H1 (cell line): ENCODE measurements around the gene RADX. TPM values are rescaled to one million over a fixed set of nuclear protein-coding genes. Genes with fewer than 3 reads are reported as not detected.

ENCODE experiments used
- CTCF ChIA-PET: fragments of 300-600 bp; sonication (Branson Sonifier 250); formaldehyde crosslinking; loops from one replicate; lab custom pipeline; 2021; ENCODE audit not compliant: partially characterized antibody; lab: Charles Lee
- POLR2A ChIA-PET: fragments of 300-600 bp; sonication (Branson Sonifier 250); formaldehyde crosslinking; loops from one replicate; lab custom pipeline; 2021; ENCODE audit warnings: inconsistent platforms; ENCODE audit not compliant: partially characterized antibody; lab: Charles Lee
- DNase-seq, 2 experiments: peaks; one replicate each; pipeline versions ENCODE4 v3.0.0 to v3.0.0-alpha.2; 2010 to 2022; ENCODE audit warnings: low spot score in 2 of 2, low read depth in 1 of 2, mixed read lengths in 1 of 2
- FAIRE-seq: peaks from 2 replicates; lab custom pipeline; 2011; peaks lifted over from hg19 to GRCh38; lab: Jason Lieb, UNC
- H2AFZ ChIP-seq: 2 replicates; pipeline ENCODE4 v1.8.1; 2012; ENCODE audit warnings: low read length, inconsistent platforms
- H2AK5ac ChIP-seq: 2 replicates; pipeline ENCODE4 v1.6.1; 2013; ENCODE audit warnings: low read depth, low read length
- H2BK120ac ChIP-seq: replicated peaks from 2 replicates; pipeline ENCODE3; 2013; ENCODE audit warnings: low read depth, low read length, inconsistent platforms
- H2BK12ac ChIP-seq: 2 replicates; pipeline ENCODE4 v1.6.1; 2013; ENCODE audit warnings: low read depth, low read length
- H2BK15ac ChIP-seq: 2 replicates; pipeline ENCODE4 v1.6.1; 2013; ENCODE audit warnings: low read length
- H2BK20ac ChIP-seq: 2 replicates; pipeline ENCODE4 v1.6.1; 2013; ENCODE audit warnings: low read length
- H2BK5ac ChIP-seq: 2 replicates; pipeline ENCODE4 v1.6.1; 2013; ENCODE audit warnings: low read depth, low read length
- H3K14ac ChIP-seq: 2 replicates; pipeline ENCODE4 v1.6.1; 2013; ENCODE audit warnings: inconsistent platforms; ENCODE audit not compliant: insufficient read length
- H3K18ac ChIP-seq: 2 replicates; pipeline ENCODE4 v1.6.1; 2013; ENCODE audit warnings: low read length; ENCODE audit errors: extremely low read depth
- H3K23ac ChIP-seq: 2 replicates; pipeline ENCODE4 v1.6.1; 2013; ENCODE audit warnings: inconsistent platforms; ENCODE audit not compliant: insufficient read length
- H3K23me2 ChIP-seq: 2 replicates; pipeline ENCODE4 v1.6.1; 2013; ENCODE audit warnings: low read depth, low read length
- H3K27ac ChIP-seq: 2 replicates; pipeline ENCODE4 v1.6.1; 2011; ENCODE audit warnings: low read depth, low read length, inconsistent platforms
- H3K27me3 ChIP-seq, 4 experiments: replicated peaks in 1 of 4; 1 replicate in 1 of 4; 2 replicates in 3 of 4; pipeline versions ENCODE4 v1.6.1 to v1.8.1; 2011 to 2013; ENCODE audit warnings: low read length in 3 of 4, mild to moderate bottlenecking in 3 of 4, inconsistent platforms in 2 of 4, mixed read lengths in 2 of 4, moderate library complexity in 1 of 4; ENCODE audit not compliant: control insufficient read depth in 3 of 4, insufficient read depth in 3 of 4; ENCODE audit errors: extremely low read depth in 1 of 4
- H3K36me3 ChIP-seq, 4 experiments: 2 replicates each; pipeline versions ENCODE4 v1.6.1 to v1.8.1; 2011 to 2013; ENCODE audit warnings: mild to moderate bottlenecking in 4 of 4, low read length in 3 of 4, moderate library complexity in 2 of 4, control low read depth in 1 of 4, inconsistent platforms in 1 of 4; ENCODE audit not compliant: insufficient read depth in 4 of 4, control insufficient read depth in 2 of 4
- H3K4ac ChIP-seq: replicated peaks from 2 replicates; pipeline ENCODE3; 2013; ENCODE audit warnings: low read length, low read depth, mixed read lengths, inconsistent platforms; ENCODE audit not compliant: insufficient read length
- H3K4me1 ChIP-seq, 4 experiments: replicated peaks in 1 of 4; 1 replicate in 1 of 4; 2 replicates in 3 of 4; pipeline versions ENCODE4 v1.6.1 to v1.8.1; 2011 to 2013; ENCODE audit warnings: low read length in 3 of 4, inconsistent platforms in 2 of 4, mixed read lengths in 1 of 4; ENCODE audit not compliant: insufficient read depth in 4 of 4, control insufficient read depth in 3 of 4
- H3K4me2 ChIP-seq, 2 experiments: 2 replicates each; pipeline versions ENCODE4 v1.6.1 to v1.8.1; 2011 to 2013; ENCODE audit warnings: low read depth in 2 of 2, low read length in 2 of 2, control low read depth in 1 of 2, inconsistent platforms in 1 of 2, mild to moderate bottlenecking in 1 of 2; ENCODE audit not compliant: insufficient read depth in 1 of 2
- H3K4me3 ChIP-seq, 4 experiments: fragments of 200-600, 300-600 bp in 1 of 4; sonication (generic), shearing (Covaris generic), sonication (Bioruptor Twin) in 1 of 4; 2 replicates each; pipeline versions ENCODE4 v1.5.1 to v1.8.1; 2011 to 2016; ENCODE audit warnings: low read length in 4 of 4, low read depth in 3 of 4, control low read depth in 2 of 4, inconsistent platforms in 2 of 4, mild to moderate bottlenecking in 2 of 4, mixed read lengths in 1 of 4, moderate library complexity in 1 of 4; ENCODE audit not compliant: insufficient read depth in 2 of 4; ENCODE audit errors: extremely low read depth in 1 of 4
- H3K56ac ChIP-seq: replicated peaks from 2 replicates; pipeline ENCODE3; 2013; ENCODE audit warnings: low read depth, mild to moderate bottlenecking, mixed read lengths, low read length, inconsistent platforms; ENCODE audit not compliant: insufficient read length
- H3K79me1 ChIP-seq: 2 replicates; pipeline ENCODE4 v1.6.1; 2013; ENCODE audit warnings: low read depth, low read length, control low read depth
- H3K79me2 ChIP-seq, 2 experiments: 2 replicates each; pipeline versions ENCODE4 v1.6.1 to v1.8.1; 2012 to 2013; ENCODE audit warnings: low read length in 2 of 2, mild to moderate bottlenecking in 2 of 2, inconsistent platforms in 1 of 2; ENCODE audit not compliant: insufficient read depth in 2 of 2, control insufficient read depth in 1 of 2
- H3K9ac ChIP-seq, 4 experiments: replicated peaks in 1 of 4; 1 replicate in 1 of 4; 2 replicates in 3 of 4; pipeline versions ENCODE4 v1.6.1 to v1.8.1; 2011 to 2013; ENCODE audit warnings: low read depth in 3 of 4, low read length in 3 of 4, control low read depth in 2 of 4, mild to moderate bottlenecking in 2 of 4, moderate library complexity in 2 of 4, inconsistent platforms in 1 of 4; ENCODE audit errors: extremely low read depth in 1 of 4
- H3K9me3 ChIP-seq, 2 experiments: 2 replicates each; pipeline versions ENCODE4 v1.6.1 to v1.8.1; 2012 to 2013; ENCODE audit warnings: mild to moderate bottlenecking in 2 of 2, moderate library complexity in 2 of 2, control low read depth in 1 of 2, inconsistent platforms in 1 of 2, low read depth in 1 of 2, low read length in 1 of 2, mixed read lengths in 1 of 2; ENCODE audit not compliant: insufficient read depth in 2 of 2
- H4K20me1 ChIP-seq, 2 experiments: replicated peaks in 1 of 2; 2 replicates each; pipeline versions ENCODE3 to v1.8.1; 2011 to 2013; ENCODE audit warnings: inconsistent platforms in 2 of 2, low read length in 2 of 2, mild to moderate bottlenecking in 1 of 2; ENCODE audit not compliant: insufficient read depth in 2 of 2, control insufficient read depth in 1 of 2
- H4K5ac ChIP-seq: 2 replicates; pipeline ENCODE4 v1.6.1; 2013; ENCODE audit warnings: low read length, low read depth, mixed read lengths, inconsistent platforms; ENCODE audit not compliant: insufficient read length
- H4K8ac ChIP-seq: 2 replicates; pipeline ENCODE4 v1.8.0; 2013; ENCODE audit warnings: mild to moderate bottlenecking, moderate library complexity, low read length, inconsistent platforms; ENCODE audit not compliant: insufficient read depth; ENCODE audit errors: extremely low read depth
- H4K91ac ChIP-seq: replicated peaks from 2 replicates; pipeline ENCODE3; 2013; ENCODE audit warnings: low read length, mixed read lengths, inconsistent platforms; ENCODE audit not compliant: insufficient read length
- BCL11A ChIP-seq, 2 experiments: IDR thresholded peaks; one replicate each; pipeline ENCODE4 v1.6.1; 2011; ENCODE audit warnings: low read depth in 2 of 2, low read length in 2 of 2, mild to moderate bottlenecking in 2 of 2
- CTCF ChIP-seq, 3 experiments: IDR thresholded peaks; 1 replicate in 2 of 3; 2 replicates in 1 of 3; pipeline versions ENCODE4 v1.5.1 to v1.6.1; 2011; ENCODE audit warnings: low read length in 3 of 3, mild to moderate bottlenecking in 3 of 3, inconsistent platforms in 2 of 3, low read depth in 1 of 3, moderate library complexity in 1 of 3; ENCODE audit not compliant: insufficient read depth in 1 of 3; ENCODE audit errors: control extremely low read depth in 1 of 3
- GABPA ChIP-seq: IDR thresholded peaks from 2 replicates; pipeline ENCODE4 v1.6.1; 2011; ENCODE audit warnings: mild to moderate bottlenecking, low read length, moderate library complexity, borderline replicate concordance; ENCODE audit not compliant: insufficient read depth
- HDAC6 ChIP-seq: IDR thresholded peaks from one replicate; pipeline ENCODE4 v1.7.1; 2012; ENCODE audit warnings: low read depth, mild to moderate bottlenecking, inconsistent platforms, low read length, moderate library complexity
- RNF2 ChIP-seq: fragments of 200-900, 300-1000 bp; sonication (generic); IDR thresholded peaks from 2 replicates; pipeline ENCODE4 v1.7.1; 2016; ENCODE audit warnings: borderline replicate concordance, low read depth, mild to moderate bottlenecking, antibody characterized with exemption, low read length; ENCODE audit not compliant: poor library complexity, severe bottlenecking; ENCODE audit errors: missing control alignments
- SP1 ChIP-seq: IDR thresholded peaks from 2 replicates; pipeline ENCODE4 v1.6.1; 2011; ENCODE audit warnings: low read depth, low read length
- WGBS, 2 experiments: shearing (Covaris generic) in 1 of 2; methylation state at CpG; one replicate each; pipeline versions ENCODE4 v1.1.6 to v1.1.7; 2013 to 2015; ENCODE audit warnings: low lambda C conversion rate in 2 of 2, mixed read lengths in 2 of 2, inconsistent platforms in 1 of 2, low coverage in 1 of 2, missing lambda C conversion rate in 1 of 2; ENCODE audit not compliant: insufficient replicate concordance in 2 of 2, insufficient coverage in 1 of 2, insufficient read length in 1 of 2; ENCODE audit errors: extremely low coverage in 1 of 2, missing lambda C conversion rate in 1 of 2; 5-methylcytosine and 5-hydroxymethylcytosine counted together
- polyA plus RNA-seq, 7 experiments: library from polyadenylated mRNA; depleted of rRNA in 3 of 7; stranded (reverse) in 5 of 7; unstranded in 2 of 7; fragments of >200 nt in 5 of 7; fragments of 200-250 nt in 2 of 7; gene quantifications; 1 replicate in 5 of 7; 2 replicates in 1 of 7; 4 replicates in 1 of 7; pipeline versions ENCODE4 v1.2.1 to v1.2.3, GENCODE V29; 2011 to 2013; ENCODE audit warnings: missing spikeins in 2 of 7, mixed read lengths in 2 of 7
- total RNA-seq: library from RNA; stranded (reverse); fragmentation: NEBNext Ultra II Directional; extraction: Animal tissue kit (Norgen Biotek cat#: 25700); gene quantifications from 2 replicates; pipeline ENCODE4 v1.2.1, GENCODE V29; 2021
- TF ChIP-seq, protein P1 (sequence below): IDR thresholded peaks from 2 replicates; pipeline ENCODE4 v1.6.1; 2011; ENCODE audit warnings: low read depth, mild to moderate bottlenecking, low read length; ENCODE audit not compliant: insufficient read depth

RADX gene
- total and polyA plus RNA-seq, 2 of the 8 experiments (the other 6 are each of a cell fraction or from before 2014, with no cell fraction given) = 1.7 to 4.5 TPM

DNA sequence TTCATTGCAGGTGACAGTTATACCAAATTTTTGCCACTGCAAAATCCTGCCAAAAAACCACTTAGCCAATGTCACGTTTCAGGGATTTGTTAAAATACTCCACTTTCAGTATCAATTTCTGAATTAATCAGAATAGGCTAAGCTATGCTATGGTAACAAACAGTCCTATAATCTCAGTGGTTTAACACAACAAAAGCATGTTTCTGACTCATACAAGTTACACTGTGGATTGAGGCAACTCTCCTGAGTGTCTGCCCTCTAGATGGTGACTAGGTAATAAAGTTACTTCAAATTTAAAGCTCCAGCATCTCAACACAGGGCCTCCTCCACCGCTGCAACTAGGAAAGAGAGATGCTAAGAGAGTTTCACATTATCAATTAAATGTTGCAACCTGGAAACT, 23.0 kb upstream of the RADX start:
- Histone ChIP-seq H3K9me3 (no peaks in the 10 kb centered on the region), H4K91ac (no peak overlapping the region), H4K8ac (no peak overlapping the region), H3K23ac (no peak overlapping the region), H3K23me2 (no peaks in the 10 kb centered on the region), H3K36me3 (no peaks in the 10 kb centered on the region), H2BK20ac (no peak overlapping the region), H3K14ac (no peak overlapping the region), H2BK120ac (no peak overlapping the region), H2BK15ac (no peak overlapping the region), H2AFZ (no peak overlapping the region), H3K4me2 (no peak overlapping the region), H3K18ac (no peak overlapping the region), H4K20me1 (no peaks in the 10 kb centered on the region), H2BK12ac (no peak overlapping the region), H3K27ac (no peak overlapping the region), H2BK5ac (no peak overlapping the region), H3K4me1 (no peaks in the 10 kb centered on the region), H4K5ac (no peak overlapping the region), H2AK5ac (no peak overlapping the region), H3K79me1 (no peaks in the 10 kb centered on the region), H3K27me3 (no peaks in the 10 kb centered on the region), H3K4me3 (no peak overlapping the region), H3K79me2 (no peaks in the 10 kb centered on the region), H3K4ac (no peak overlapping the region), H3K9ac (no peak overlapping the region), H3K56ac (no peak overlapping the region)
- TF ChIP-seq RNF2 (no peak), SP1 (no peak), HDAC6 (no peak), CTCF (IDR thresholded peaks at IDR 0.05; ENCODE audit: control extremely low read depth in 1 of 3, insufficient read depth in 1 of 3, low read depth in 1 of 3, low read length in 3 of 3) (no peak), BCL11A (IDR thresholded peaks at IDR 0.05; ENCODE audit: low read depth in 2 of 2, low read length in 2 of 2) (no peak), GABPA (no peak)
- TF ChIP-seq, protein P1, sequence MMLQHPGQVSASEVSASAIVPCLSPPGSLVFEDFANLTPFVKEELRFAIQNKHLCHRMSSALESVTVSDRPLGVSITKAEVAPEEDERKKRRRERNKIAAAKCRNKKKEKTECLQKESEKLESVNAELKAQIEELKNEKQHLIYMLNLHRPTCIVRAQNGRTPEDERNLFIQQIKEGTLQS = no peak
- WGBS, 2 experiments = 86% methylated on average over 2 of the region's 2 CpGs; no CpG with 5 or more reads in 1 of the 2 experiments
- CTCF ChIA-PET = interaction anchor here (1.0 kb wide), 1 partner anchor 202 kb away, joined by 3 read pairs; no protein-coding TSS in a partner anchor
- POLR2A ChIA-PET = no interaction called here
- DNase-seq = no peak
- FAIRE-seq = no peak
